ENCODE data around the gene PSMD12.
A peak's percentile ranks its signal among the peaks of the same experiment; 100 is the strongest.

PSMD12 gene

DNA sequence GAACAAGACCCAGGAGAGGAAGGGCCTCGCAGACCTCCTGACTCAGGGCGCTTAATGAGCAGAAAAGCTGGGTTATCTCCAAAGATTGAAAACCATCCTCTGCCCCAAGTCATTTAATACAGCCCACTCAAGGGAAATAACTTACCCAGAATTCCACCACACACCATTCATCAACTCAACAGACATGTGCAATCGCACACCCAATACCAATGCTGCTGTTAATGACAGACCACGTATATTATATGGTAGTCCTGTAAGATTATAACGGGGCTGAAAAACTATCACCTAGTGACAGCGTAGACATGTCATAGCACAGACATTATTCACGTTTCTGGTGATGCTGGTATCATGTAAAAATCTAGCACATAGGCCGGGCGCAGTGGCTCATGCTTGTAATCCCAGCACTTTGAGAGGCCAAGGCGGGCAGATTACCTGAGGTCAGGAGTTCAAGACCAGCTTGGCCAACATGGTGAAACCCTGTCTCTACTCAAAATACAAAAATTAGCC lies 68.9 kb downstream of the PSMD12 start:
- no peak for DNase-seq

- DNase-seq: no peak
Observed at GRCh38 chr17:67294451-67295199, 71.8 kb downstream of the PSMD12 start.

- peak; percentile 58 to 60 for DNase-seq
Observed at GRCh38 chr17:67293251-67294203, 72.8 kb downstream of the PSMD12 start.

GRCh38 chr17:67290711-67291291 lies 75.6 kb downstream of the PSMD12 start:
- no peak for DNase-seq

DNA sequence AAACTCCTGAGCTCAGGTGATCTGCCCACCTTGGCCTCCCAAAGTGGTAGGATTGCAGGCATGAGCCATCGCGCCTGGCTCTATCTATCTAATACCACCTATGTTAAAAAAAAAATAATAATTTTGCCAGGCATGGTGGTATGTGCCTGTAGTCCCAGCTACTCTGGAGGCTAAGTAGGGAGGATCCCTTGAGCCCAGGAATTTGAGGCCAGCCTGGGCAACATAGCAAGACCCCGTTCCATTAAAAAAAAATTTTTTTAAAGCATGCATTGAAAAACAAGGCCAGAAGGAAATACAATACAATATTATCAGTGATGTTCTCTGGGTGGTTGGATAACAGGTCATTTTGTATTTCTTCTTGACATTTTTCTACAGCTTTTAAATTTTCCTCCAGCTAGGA lies 76.1 kb downstream of the PSMD12 start:
- DNase-seq: no peak

DNA sequence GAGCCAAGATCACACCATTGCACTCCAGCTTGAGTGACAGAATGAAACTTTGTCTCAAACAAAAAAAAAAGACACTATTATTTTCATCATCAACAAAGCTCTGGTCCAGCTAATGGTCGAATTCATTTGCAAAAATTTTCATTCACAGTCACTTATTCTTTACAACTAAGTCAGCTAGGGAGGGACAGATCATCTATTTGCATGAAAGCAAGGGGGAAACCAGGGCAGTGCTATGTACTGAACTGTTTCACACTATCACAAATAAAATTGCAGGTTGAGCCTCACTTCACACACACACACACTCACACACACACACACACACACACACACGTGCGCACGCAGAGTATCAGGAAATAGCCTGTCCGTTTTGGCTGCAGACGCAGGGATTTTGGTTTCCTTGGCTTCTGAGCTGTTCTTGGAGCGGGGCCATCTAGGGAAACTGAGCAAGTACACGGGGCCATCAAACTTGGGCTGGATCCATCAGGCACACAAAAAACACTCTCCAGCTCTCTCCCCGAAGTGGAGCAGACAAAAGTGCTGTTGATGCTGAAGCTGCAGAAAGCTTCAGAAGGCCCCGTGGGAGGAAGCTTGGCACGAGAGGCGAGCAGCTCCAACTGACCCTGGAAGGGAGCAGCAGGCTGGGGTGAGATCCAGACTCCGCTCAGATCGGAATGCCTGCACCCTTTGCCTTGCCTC lies 77.0 kb downstream of the PSMD12 start:
- DNase-seq: no peak

Measured in activated CD4-positive, alpha-beta T cell treated with anti-CD3 and anti-CD28 coated beads for 4 hours (primary cell).